HCT116 (cell line): Measurements from ENCODE around the gene DDB1. TPM values are rescaled to one million over a fixed set of nuclear protein-coding genes. Genes with fewer than 3 reads are reported as not detected.

Experiments
- ATAC-seq: fragments of 200-7000 bp; cut with Tn5 transposase; 2 replicates; pipeline ENCODE4 v1.9.1; 2020; ENCODE audit warnings: mild to moderate bottlenecking, moderate library complexity
- BruUV-seq: library from RNA; stranded (reverse); fragments of 400-500 nt; replicated peaks from 2 replicates; lab custom pipeline; 2021; lab: Mats Ljungman, UMichigan
- CTCF ChIA-PET: fragments of 300-600 bp; sonication (Branson Sonifier 250); formaldehyde crosslinking; loops from one replicate; lab custom pipeline; 2021; ENCODE audit warnings: antibody characterized with exemption; lab: Charles Lee
- POLR2A ChIA-PET: fragments of 300-600, 350-600 bp; sonication (Branson Sonifier 250); formaldehyde crosslinking; loops from one replicate; lab custom pipeline; 2021; ENCODE audit warnings: antibody characterized with exemption; lab: Charles Lee
- RAD21 ChIA-PET, 2 experiments: fragments of 300-600 bp; sonication (Branson Sonifier 250); formaldehyde crosslinking; loops; one replicate each; lab custom pipeline; 2023; ENCODE audit warnings: low total read pairs in 2 of 2; ENCODE audit not compliant: uncharacterized antibody in 2 of 2, unreplicated experiment in 2 of 2, low non-redundant PET in 1 of 2; lab: Charles Lee
- DNase-seq: peaks from one replicate; pipeline ENCODE4 v3.0.0-alpha.2; 2010; ENCODE audit warnings: low read depth, low spot score
- H2AFZ ChIP-seq: fragments of 200-600 bp; shearing (Covaris generic), sonication (generic); 2 replicates; pipeline ENCODE4 v1.6.1; 2017; ENCODE audit warnings: low read depth, mixed run types, mixed read lengths, antibody characterized with exemption, low read length; ENCODE audit not compliant: poor library complexity, severe bottlenecking
- H3K27ac ChIP-seq: 2 replicates; pipeline ENCODE4 v1.5.1; 2012; ENCODE audit warnings: low read depth, low read length
- H3K27me3 ChIP-seq: fragments of 200-600 bp; sonication (generic); 2 replicates; pipeline ENCODE4 v1.6.1; 2016; ENCODE audit warnings: mixed run types, low read length, mixed read lengths; ENCODE audit not compliant: insufficient read depth
- H3K36me3 ChIP-seq, 2 experiments: fragments of 200-500 bp in 1 of 2; fragments of 200-600 bp in 1 of 2; sonication (Bioruptor generic) in 1 of 2; sonication (generic) in 1 of 2; 2 replicates each; pipeline versions ENCODE4 v1.5.1 to v1.6.1; 2014 to 2016; ENCODE audit warnings: low read length in 2 of 2, inconsistent platforms in 1 of 2, mixed read lengths in 1 of 2, mixed run types in 1 of 2; ENCODE audit not compliant: insufficient read depth in 2 of 2, control insufficient read depth in 1 of 2
- H3K4me1 ChIP-seq, 2 experiments: fragments of 200-600 bp in 1 of 2; sonication (generic) in 1 of 2; 2 replicates each; pipeline versions ENCODE4 v1.5.1 to v1.6.1; 2012 to 2017; ENCODE audit warnings: low read length in 2 of 2, inconsistent platforms in 1 of 2, mild to moderate bottlenecking in 1 of 2, mixed read lengths in 1 of 2, mixed run types in 1 of 2, moderate library complexity in 1 of 2; ENCODE audit not compliant: insufficient read depth in 2 of 2, control insufficient read depth in 1 of 2
- H3K4me2 ChIP-seq: fragments of 200-600 bp; sonication (generic); 2 replicates; pipeline ENCODE4 v1.6.1; 2017; ENCODE audit warnings: mixed run types, low read length, mixed read lengths
- H3K4me3 ChIP-seq, 2 experiments: fragments of 200-600 bp in 1 of 2; sonication (generic) in 1 of 2; replicated peaks in 1 of 2; 2 replicates each; pipeline ENCODE4 v1.5.1; 2011 to 2016; ENCODE audit warnings: low read length in 2 of 2, control low read depth in 1 of 2, low read depth in 1 of 2, mild to moderate bottlenecking in 1 of 2, mixed read lengths in 1 of 2, mixed run types in 1 of 2
- H3K79me2 ChIP-seq: fragments of 200-600 bp; sonication (generic); 2 replicates; pipeline ENCODE4 v1.6.1; 2017; ENCODE audit warnings: mild to moderate bottlenecking, mixed run types, low read length, moderate library complexity, mixed read lengths; ENCODE audit not compliant: insufficient read depth
- H3K9ac ChIP-seq: fragments of 200-600 bp; sonication (generic); 2 replicates; pipeline ENCODE4 v1.6.1; 2016; ENCODE audit warnings: low read length, mixed read lengths
- H3K9me2 ChIP-seq: fragments of 200-600 bp; sonication (generic), shearing (Covaris generic); 2 replicates; pipeline ENCODE4 v1.6.1; 2017; ENCODE audit warnings: mixed run types, mild to moderate bottlenecking, moderate library complexity; ENCODE audit not compliant: insufficient read depth
- H3K9me3 ChIP-seq, 2 experiments: fragments of 200-500 bp in 1 of 2; fragments of 200-600 bp in 1 of 2; sonication (Bioruptor generic) in 1 of 2; sonication (generic) in 1 of 2; 2 replicates each; pipeline ENCODE4 v1.6.1; 2014 to 2017; ENCODE audit warnings: low read length in 2 of 2, mixed read lengths in 2 of 2, inconsistent platforms in 1 of 2, low read depth in 1 of 2, mild to moderate bottlenecking in 1 of 2, mixed run types in 1 of 2, moderate library complexity in 1 of 2; ENCODE audit not compliant: control insufficient read depth in 1 of 2, insufficient read depth in 1 of 2
- H4K20me1 ChIP-seq: fragments of 200-600 bp; sonication (generic), shearing (Covaris generic); 2 replicates; pipeline ENCODE4 v1.6.1; 2017; ENCODE audit warnings: mixed run types, mild to moderate bottlenecking, moderate library complexity; ENCODE audit not compliant: insufficient read depth
- EGR1 ChIP-seq: IDR thresholded peaks from 2 replicates; pipeline ENCODE4 v1.6.1; 2012; ENCODE audit warnings: low read depth
- POLR2A ChIP-seq: IDR thresholded peaks from 2 replicates; pipeline ENCODE4 v1.7.0; 2011; ENCODE audit warnings: borderline replicate concordance; ENCODE audit not compliant: insufficient read depth, insufficient read length; ENCODE audit errors: extremely low read depth
- POLR2AphosphoS5 ChIP-seq: IDR thresholded peaks from 2 replicates; pipeline ENCODE4 v1.6.1; 2011; ENCODE audit warnings: mild to moderate bottlenecking, low read depth, low read length, moderate library complexity
- RAD21 ChIP-seq: IDR thresholded peaks from 2 replicates; pipeline ENCODE4 v1.6.1; 2012; ENCODE audit warnings: low read depth, mild to moderate bottlenecking
- SRF ChIP-seq: IDR thresholded peaks from 2 replicates; pipeline ENCODE4 v1.6.1; 2012; ENCODE audit warnings: low read depth
- TCF7L2 ChIP-seq: IDR thresholded peaks from 2 replicates; pipeline ENCODE4 v1.7.0; 2011; ENCODE audit warnings: borderline replicate concordance, inconsistent platforms; ENCODE audit not compliant: insufficient read depth, insufficient read length; ENCODE audit errors: extremely low read depth
- ZFX ChIP-seq: fragments of 450-650 bp; IDR thresholded peaks from 2 replicates; pipeline ENCODE4 v1.6.1; 2017
- ZNF274 ChIP-seq: fragments of 200-500 bp; sonication (Bioruptor generic); IDR thresholded peaks from 2 replicates; pipeline ENCODE4 v1.6.1; 2014; ENCODE audit warnings: mild to moderate bottlenecking, low read depth, low read length, inconsistent platforms
- intact Hi-C: fragments of 100-400 bp; cut with micrococcal nuclease; formaldehyde crosslinking; loops from 2 replicates; pipeline ENCODE4 v1.10.0; 2022
- total RNA-seq: library from RNA; stranded (reverse); gene quantifications from one replicate; pipeline ENCODE4 v1.2.1, GENCODE V29; 2021; ENCODE audit not compliant: unreplicated experiment

The DDB1 gene
- total RNA-seq, 1 experiment from 2014 or later: 269 TPM

- RAD21 ChIA-PET: interaction anchor here (0.5 to 1.8 kb wide), 3 partner anchors 52 to 304 kb away, joined by 3 to 5 read pairs (median 4); no protein-coding TSS in a partner anchor
Measured at GRCh38 chr11:61333550-61334433, 887 bp upstream of the DDB1 start.

DNA sequence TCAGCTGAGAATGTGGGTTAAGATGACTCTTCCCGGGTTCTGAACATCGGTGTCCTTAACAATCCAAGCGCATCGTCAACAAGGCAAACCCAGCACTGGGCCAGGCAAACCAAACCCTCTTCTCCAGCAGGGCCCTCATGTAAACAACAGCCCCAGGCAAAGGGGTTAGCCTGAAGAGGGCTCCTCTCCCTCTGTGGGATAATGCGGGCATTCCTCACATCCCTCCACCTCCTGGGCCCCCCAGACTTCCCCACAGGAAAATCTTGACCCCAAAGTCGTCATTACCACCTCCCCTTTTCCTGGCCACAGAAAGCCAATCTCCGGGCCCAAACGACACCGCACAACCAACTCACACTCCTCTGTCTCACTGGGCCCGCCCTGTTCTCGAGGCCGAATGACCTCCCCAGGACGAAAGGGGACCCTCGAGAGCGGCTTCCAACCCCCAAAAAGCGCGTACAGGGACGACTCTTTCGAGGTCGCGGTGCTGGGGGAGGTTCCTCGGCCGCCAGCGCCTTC, 566 bp downstream of the DDB1 start:
- intact Hi-C loops: loop anchor here (2.0 kb wide), 1 partner anchor 60 kb away; the partner anchor contains the start of gene TMEM216
- peaks cover 81% of the 10 kb centered on the region for H3K79me2 ChIP-seq
- H4K20me1 ChIP-seq: no peaks in the 10 kb centered on the region
- no peaks in the 10 kb centered on the region for H3K27me3 ChIP-seq
- H3K4me2 ChIP-seq: peak overlapping the region; percentile 93
- ATAC-seq (no peak), DNase-seq (no peak)
- no TSS peak for BruUV-seq
- peaks cover 28 to 46% of the 10 kb centered on the region in 2 experiments for H3K4me1 ChIP-seq
- H3K36me3 ChIP-seq: peaks cover 20% of the 10 kb centered on the region in 2 experiments; a peak in 3 of 4 replicates
- ChIA-PET RAD21 (no interaction called here), POLR2A (no interaction called here)
- peak overlapping the region; percentile 92 for H3K27ac ChIP-seq
- H3K9me3 ChIP-seq: no peaks in the 10 kb centered on the region
- peak overlapping the region; percentile 97 for H3K9ac ChIP-seq
- peak overlapping the region; percentile 85 to 97 for H3K4me3 ChIP-seq
- H3K9me2 ChIP-seq: no peaks in the 10 kb centered on the region
- TF ChIP-seq ZNF274: no peak
- no peak for TF ChIP-seq SRF
- TF ChIP-seq, all 23 proteins: peak for 0
- CTCF ChIA-PET: no interaction called here
- H2AFZ ChIP-seq: no peak overlapping the region

More at GRCh38 chr11:61333550-61334433, 887 bp upstream of the DDB1 start:
- H3K4me2 ChIP-seq: peak overlapping the region; percentile 93
- peak; percentile 92 for TF ChIP-seq TCF7L2
- no peak for TF ChIP-seq RAD21
- TF ChIP-seq POLR2AphosphoS5: no peak; the same call in 1 of the 2 replicates
- no peak for TF ChIP-seq ZFX
- peak; percentile 9 for TF ChIP-seq POLR2A
- no peak for TF ChIP-seq EGR1
- ChIA-PET CTCF (interaction anchor here (0.6 to 4.6 kb wide), 4 partner anchors 28 to 305 kb away, joined by 4 to 120 read pairs (median 4); partner anchors contain the start of gene CYB561A3), POLR2A (interaction anchor here (0.8 to 2.0 kb wide), 3 partner anchors 28 to 95 kb away, joined by 4 to 7 read pairs (median 4); partner anchors contain the start of genes CPSF7, CYB561A3 and TMEM138)
- no peak overlapping the region for H2AFZ ChIP-seq
- no peaks in the 10 kb centered on the region for H3K9me3 ChIP-seq
- peak overlapping the region; percentile 92 for H3K27ac ChIP-seq
- peak overlapping the region; percentile 85 to 97 for H3K4me3 ChIP-seq
- DNase-seq (no peak), ATAC-seq (0 out of 2 replicates have a peak, but pooled peaks have one; percentile 3)
- peaks cover 66% of the 10 kb centered on the region for H3K79me2 ChIP-seq
- no peaks in the 10 kb centered on the region for H4K20me1 ChIP-seq
- H3K4me1 ChIP-seq: peaks cover 28 to 46% of the 10 kb centered on the region in 2 experiments
- peak overlapping the region; percentile 97 for H3K9ac ChIP-seq
- H3K27me3 ChIP-seq: no peaks in the 10 kb centered on the region
- BruUV-seq: TSS peak; percentile 79
- intact Hi-C loops: loop anchor here (2.0 kb wide), 1 partner anchor 59 kb away; the partner anchor contains the start of gene TMEM216
- peaks cover 10% of the 10 kb centered on the region in 2 experiments; a peak in 3 of 4 replicates for H3K36me3 ChIP-seq
- H3K9me2 ChIP-seq: no peaks in the 10 kb centered on the region
